ENCODE measurements around the gene CLEC4M.

- TF ChIP-seq POLR2A (IDR thresholded peaks at IDR 0.05; ENCODE audit: low read length) (no peak), GATA1 (IDR thresholded peaks at IDR 0.05; ENCODE audit: low read depth, low read length) (no peak)
Measured at GRCh38 chr19:7730286-7731217, 32.5 kb upstream of the CLEC4M start.

Measured in erythroblast (primary cell).